ENCODE results near the gene IFIT1B. TPM values are rescaled to one million over a fixed set of nuclear protein-coding genes. Genes with fewer than 3 reads are reported as not detected.
"Not testable (repeated sequence)": the region's sequence is repeated elsewhere in the genome, so short reads cannot be mapped to it uniquely, and the experiment has no call there.

Gene IFIT1B
- total and polyA plus RNA-seq, 2 donors, result 0.07 to 0.38 TPM

GRCh38 chr10:89412276-89412675 is 34.4 kb downstream of the IFIT1B start:
- not testable (repeated sequence) for H3K4me3 ChIP-seq (ENCODE audit: low read length in 2 of 2); H3K9me3 ChIP-seq (ENCODE audit: control insufficient read depth in 2 of 2, insufficient read depth in 1 of 2, low read length in 1 of 2); H3K4me1 ChIP-seq (ENCODE audit: control insufficient read depth in 2 of 2, insufficient read depth in 2 of 2, low read length in 2 of 2); H3K27ac ChIP-seq (ENCODE audit: low read depth in 1 of 2, low read length in 1 of 2); H3K36me3 ChIP-seq (ENCODE audit: control insufficient read depth in 2 of 2, insufficient read depth in 2 of 2, low read length in 1 of 2); DNase-seq (ENCODE audit: low read depth in 6 of 9, low spot score in 9 of 9); H3K27me3 ChIP-seq (ENCODE audit: control insufficient read depth in 2 of 2, insufficient read depth in 1 of 2, low read length in 1 of 2)
- 73% methylated on average over 10 of the region's 10 CpGs for WGBS

GRCh38 chr10:89413398-89413912 is 35.6 kb downstream of the IFIT1B start:
- Histone ChIP-seq H3K4me1 (ENCODE audit: control insufficient read depth in 2 of 2, insufficient read depth in 2 of 2, low read length in 2 of 2) (peaks cover 3 to 8% of the 10 kb centered on the region in 2 donors), H3K9me3 (ENCODE audit: control insufficient read depth in 2 of 2, insufficient read depth in 1 of 2, low read length in 1 of 2) (peaks cover 0 to 8% of the 10 kb centered on the region in 2 donors), H3K36me3 (ENCODE audit: control insufficient read depth in 2 of 2, insufficient read depth in 2 of 2, low read length in 1 of 2) (peaks cover 0 to 12% of the 10 kb centered on the region in 2 donors), H3K27me3 (ENCODE audit: control insufficient read depth in 2 of 2, insufficient read depth in 1 of 2, low read length in 1 of 2) (no peaks in the 10 kb centered on the region), H3K27ac (ENCODE audit: low read depth in 1 of 2, low read length in 1 of 2) (no peak overlapping the region), H3K4me3 (ENCODE audit: low read length in 2 of 2) (peak overlapping the region; percentile 62 to 93)
- WGBS, result 82% methylated on average over 7 of the region's 7 CpGs
- DNase-seq (ENCODE audit: low read depth in 6 of 9, low spot score in 9 of 9), result no peak

- no peaks in the 10 kb centered on the region for H3K27me3 ChIP-seq (ENCODE audit: control insufficient read depth in 2 of 2, insufficient read depth in 1 of 2, low read length in 1 of 2)
- H3K9me3 ChIP-seq (ENCODE audit: control insufficient read depth in 2 of 2, insufficient read depth in 1 of 2, low read length in 1 of 2), result peaks cover 0 to 8% of the 10 kb centered on the region in 2 donors
- H3K27ac ChIP-seq (ENCODE audit: low read depth in 1 of 2, low read length in 1 of 2), result peak within 1 kb of the TSS; percentile 80 to 96
- peaks cover 3 to 8% of the 10 kb centered on the region in 2 donors for H3K4me1 ChIP-seq (ENCODE audit: control insufficient read depth in 2 of 2, insufficient read depth in 2 of 2, low read length in 2 of 2)
- under 1% methylated on average over 48 of the region's 48 CpGs for WGBS
- H3K4me3 ChIP-seq (ENCODE audit: low read length in 2 of 2), result peak within 1 kb of the TSS; percentile 62 to 93
- peaks cover 0 to 12% of the 10 kb centered on the region in 2 donors for H3K36me3 ChIP-seq (ENCODE audit: control insufficient read depth in 2 of 2, insufficient read depth in 2 of 2, low read length in 1 of 2)
- peak; percentile 50 to 92 (median 70) for DNase-seq (ENCODE audit: low read depth in 6 of 9, low spot score in 9 of 9)
Observed at GRCh38 chr10:89414146-89414878, 36.5 kb downstream of the IFIT1B start, which contains the start of gene IFIT5. IFIT5 (plus strand) TSS chr10:89414568; CDS start chr10:89414799, 231 bp downstream.

- WGBS, result 3% methylated on average over 66 of the region's 66 CpGs
- Histone ChIP-seq H3K27me3 (ENCODE audit: control insufficient read depth in 2 of 2, insufficient read depth in 1 of 2, low read length in 1 of 2) (no peaks in the 10 kb centered on the region), H3K4me1 (ENCODE audit: control insufficient read depth in 2 of 2, insufficient read depth in 2 of 2, low read length in 2 of 2) (peaks cover 3 to 8% of the 10 kb centered on the region in 2 donors), H3K27ac (ENCODE audit: low read depth in 1 of 2, low read length in 1 of 2) (peak overlapping the region; percentile 80 to 96), H3K36me3 (ENCODE audit: control insufficient read depth in 2 of 2, insufficient read depth in 2 of 2, low read length in 1 of 2) (peaks cover 0 to 12% of the 10 kb centered on the region in 2 donors), H3K4me3 (ENCODE audit: low read length in 2 of 2) (peak overlapping the region; percentile 62 to 93), H3K9me3 (ENCODE audit: control insufficient read depth in 2 of 2, insufficient read depth in 1 of 2, low read length in 1 of 2) (peaks cover 0 to 8% of the 10 kb centered on the region in 2 donors)
- DNase-seq (ENCODE audit: low read depth in 6 of 9, low spot score in 9 of 9), result peak in 6 of 9 donors; percentile 29 to 60 (median 33)
Observed at GRCh38 chr10:89414879-89415821, 37.3 kb downstream of the IFIT1B start.

- Histone ChIP-seq H3K9me3 (ENCODE audit: control insufficient read depth in 2 of 2, insufficient read depth in 1 of 2, low read length in 1 of 2) (peaks cover 0 to 8% of the 10 kb centered on the region in 2 donors), H3K4me1 (ENCODE audit: control insufficient read depth in 2 of 2, insufficient read depth in 2 of 2, low read length in 2 of 2) (peaks cover 3 to 8% of the 10 kb centered on the region in 2 donors), H3K4me3 (ENCODE audit: low read length in 2 of 2) (no peak overlapping the region), H3K27ac (ENCODE audit: low read depth in 1 of 2, low read length in 1 of 2) (no peak overlapping the region), H3K27me3 (ENCODE audit: control insufficient read depth in 2 of 2, insufficient read depth in 1 of 2, low read length in 1 of 2) (no peaks in the 10 kb centered on the region), H3K36me3 (ENCODE audit: control insufficient read depth in 2 of 2, insufficient read depth in 2 of 2, low read length in 1 of 2) (peaks cover 5 to 19% of the 10 kb centered on the region in 2 donors)
- no peak for DNase-seq (ENCODE audit: low read depth in 6 of 9, low spot score in 9 of 9)
- WGBS, result 97% methylated on average over 1 of the region's 1 CpG
Observed at GRCh38 chr10:89416465-89416864, 38.6 kb downstream of the IFIT1B start.

- Histone ChIP-seq H3K9me3 (ENCODE audit: control insufficient read depth in 2 of 2, insufficient read depth in 1 of 2, low read length in 1 of 2) (no peaks in the 10 kb centered on the region), H3K36me3 (ENCODE audit: control insufficient read depth in 2 of 2, insufficient read depth in 2 of 2, low read length in 1 of 2) (peaks cover 5 to 19% of the 10 kb centered on the region in 2 donors), H3K27me3 (ENCODE audit: control insufficient read depth in 2 of 2, insufficient read depth in 1 of 2, low read length in 1 of 2) (no peaks in the 10 kb centered on the region), H3K4me1 (ENCODE audit: control insufficient read depth in 2 of 2, insufficient read depth in 2 of 2, low read length in 2 of 2) (peaks cover 0 to 3% of the 10 kb centered on the region in 2 donors), H3K27ac (ENCODE audit: low read depth in 1 of 2, low read length in 1 of 2) (no peak overlapping the region), H3K4me3 (ENCODE audit: low read length in 2 of 2) (no peak overlapping the region)
- peak in 1 of 9 donors; percentile 23 for DNase-seq (ENCODE audit: low read depth in 6 of 9, low spot score in 9 of 9)
- WGBS, result 66% methylated on average over 3 of the region's 3 CpGs
Observed at GRCh38 chr10:89419548-89419947, 41.7 kb downstream of the IFIT1B start.

- no peaks in the 10 kb centered on the region for H3K9me3 ChIP-seq (ENCODE audit: control insufficient read depth in 2 of 2, insufficient read depth in 1 of 2, low read length in 1 of 2)
- H3K27ac ChIP-seq (ENCODE audit: low read depth in 1 of 2, low read length in 1 of 2), result no peak overlapping the region
- H3K4me3 ChIP-seq (ENCODE audit: low read length in 2 of 2), result no peak overlapping the region
- DNase-seq (ENCODE audit: low read depth in 6 of 9, low spot score in 9 of 9), result no peak
- peaks cover 5 to 19% of the 10 kb centered on the region in 2 donors for H3K36me3 ChIP-seq (ENCODE audit: control insufficient read depth in 2 of 2, insufficient read depth in 2 of 2, low read length in 1 of 2)
- 97% methylated on average over 2 of the region's 2 CpGs for WGBS
- peaks cover 0 to 3% of the 10 kb centered on the region in 2 donors for H3K4me1 ChIP-seq (ENCODE audit: control insufficient read depth in 2 of 2, insufficient read depth in 2 of 2, low read length in 2 of 2)
- H3K27me3 ChIP-seq (ENCODE audit: control insufficient read depth in 2 of 2, insufficient read depth in 1 of 2, low read length in 1 of 2), result no peaks in the 10 kb centered on the region
Observed at GRCh38 chr10:89421018-89421476, 43.2 kb downstream of the IFIT1B start.

GRCh38 chr10:89425000-89425399 is 47.1 kb downstream of the IFIT1B start:
- DNase-seq (ENCODE audit: low read depth in 6 of 9, low spot score in 9 of 9), result no peak
- no peak overlapping the region for H3K27ac ChIP-seq (ENCODE audit: low read depth in 1 of 2, low read length in 1 of 2)
- H3K36me3 ChIP-seq (ENCODE audit: control insufficient read depth in 2 of 2, insufficient read depth in 2 of 2, low read length in 1 of 2), result peaks cover 5 to 6% of the 10 kb centered on the region in 2 donors
- 97% methylated on average over 5 of the region's 5 CpGs for WGBS
- H3K4me3 ChIP-seq (ENCODE audit: low read length in 2 of 2), result no peak overlapping the region
- H3K4me1 ChIP-seq (ENCODE audit: control insufficient read depth in 2 of 2, insufficient read depth in 2 of 2, low read length in 2 of 2), result no peaks in the 10 kb centered on the region
- no peaks in the 10 kb centered on the region for H3K27me3 ChIP-seq (ENCODE audit: control insufficient read depth in 2 of 2, insufficient read depth in 1 of 2, low read length in 1 of 2)
- H3K9me3 ChIP-seq (ENCODE audit: control insufficient read depth in 2 of 2, insufficient read depth in 1 of 2, low read length in 1 of 2), result no peaks in the 10 kb centered on the region
